Testis (tissue), 2 donors: ENCODE measurements around the gene TRMT10B.
"Not testable (repeated sequence)": the region's sequence is repeated elsewhere in the genome, so short reads cannot be mapped to it uniquely, and the experiment has no call there.

Source experiments
- POLR2A ChIP-seq: fragments of 450-650 bp; IDR thresholded peaks from one replicate; pipeline ENCODE4 v1.6.1; 2017; ENCODE audit warnings: antibody characterized with exemption, mild to moderate bottlenecking, moderate library complexity
- TF ChIP-seq, protein P1 (sequence below), 3 experiments: fragments of 450-650 bp in 2 of 3; fragments of 200-600 bp in 1 of 3; sonication (generic) in 1 of 3; IDR thresholded peaks; one replicate each; pipeline ENCODE4 v1.5.1; 2016 to 2019; ENCODE audit warnings: antibody characterized with exemption in 3 of 3, mild to moderate bottlenecking in 2 of 3, moderate library complexity in 1 of 3

DNA sequence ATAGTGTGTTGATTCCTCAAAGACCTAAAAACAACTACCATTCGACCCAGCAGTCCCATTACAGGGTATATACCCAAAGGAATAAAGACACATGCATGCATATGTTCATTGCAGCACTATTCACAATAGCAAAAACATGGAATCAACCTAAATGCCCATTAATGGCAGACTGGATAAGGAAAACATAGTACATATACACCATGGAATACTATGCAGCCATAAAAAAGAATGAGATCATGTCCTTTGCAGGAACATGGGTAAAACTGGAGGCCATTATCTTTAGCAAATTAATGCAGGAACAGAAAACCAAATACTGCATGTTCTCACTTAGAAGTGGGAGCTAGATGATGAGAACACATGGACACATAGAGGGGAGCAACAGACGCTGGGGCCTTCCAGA, 71.6 kb downstream of the TRMT10B start:
- TF ChIP-seq, protein P1, sequence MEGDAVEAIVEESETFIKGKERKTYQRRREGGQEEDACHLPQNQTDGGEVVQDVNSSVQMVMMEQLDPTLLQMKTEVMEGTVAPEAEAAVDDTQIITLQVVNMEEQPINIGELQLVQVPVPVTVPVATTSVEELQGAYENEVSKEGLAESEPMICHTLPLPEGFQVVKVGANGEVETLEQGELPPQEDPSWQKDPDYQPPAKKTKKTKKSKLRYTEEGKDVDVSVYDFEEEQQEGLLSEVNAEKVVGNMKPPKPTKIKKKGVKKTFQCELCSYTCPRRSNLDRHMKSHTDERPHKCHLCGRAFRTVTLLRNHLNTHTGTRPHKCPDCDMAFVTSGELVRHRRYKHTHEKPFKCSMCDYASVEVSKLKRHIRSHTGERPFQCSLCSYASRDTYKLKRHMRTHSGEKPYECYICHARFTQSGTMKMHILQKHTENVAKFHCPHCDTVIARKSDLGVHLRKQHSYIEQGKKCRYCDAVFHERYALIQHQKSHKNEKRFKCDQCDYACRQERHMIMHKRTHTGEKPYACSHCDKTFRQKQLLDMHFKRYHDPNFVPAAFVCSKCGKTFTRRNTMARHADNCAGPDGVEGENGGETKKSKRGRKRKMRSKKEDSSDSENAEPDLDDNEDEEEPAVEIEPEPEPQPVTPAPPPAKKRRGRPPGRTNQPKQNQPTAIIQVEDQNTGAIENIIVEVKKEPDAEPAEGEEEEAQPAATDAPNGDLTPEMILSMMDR (IDR thresholded peaks at IDR 0.05) = not testable (repeated sequence)
- not testable (repeated sequence) for TF ChIP-seq POLR2A
